ENCODE data around the gene BAG5. TPM values are rescaled to one million over a fixed set of nuclear protein-coding genes. Genes with fewer than 3 reads are reported as not detected.

The BAG5 gene
- total RNA-seq, 1 experiment from 2014 or later, result 36.5 TPM

GRCh38 chr14:103546652-103547454 is 15.6 kb downstream of the BAG5 start:
- CTCF ChIA-PET, result interaction anchor here (0.5 to 1.8 kb wide), 6 partner anchors 15 to 53 kb away, joined by 3 to 23 read pairs (median 4); no protein-coding TSS in a partner anchor
- BruUV-seq (replicated peaks), result no TSS peak
- Mint-ChIP-seq H3K4me1 (ENCODE audit: low read depth, unreplicated experiment) (peaks cover 5% of the 10 kb centered on the region), H3K9me3 (ENCODE audit: low read depth, unreplicated experiment) (no peaks in the 10 kb centered on the region), H3K4me3 (ENCODE audit: low read depth, unreplicated experiment) (no peak overlapping the region), H3K27me3 (ENCODE audit: unreplicated experiment) (no peaks in the 10 kb centered on the region), H3K36me3 (ENCODE audit: insufficient read depth, unreplicated experiment) (peaks cover 5% of the 10 kb centered on the region), H3K27ac (ENCODE audit: unreplicated experiment) (no peak overlapping the region)
- intact Hi-C loops (cut with micrococcal nuclease; ENCODE audit: unreplicated experiment), result loop anchor here (2.0 kb wide), 1 partner anchor 28 kb away; no protein-coding TSS in a partner anchor
- peak; percentile 92 for TF ChIP-seq CTCF (IDR thresholded peaks at IDR 0.05; ENCODE audit: unreplicated experiment)
- peak; percentile 86 for DNase-seq

- no peaks in the 10 kb centered on the region for H3K27me3 Mint-ChIP-seq (ENCODE audit: unreplicated experiment)
- H3K4me1 Mint-ChIP-seq (ENCODE audit: low read depth, unreplicated experiment), result peaks cover 5% of the 10 kb centered on the region
- BruUV-seq (replicated peaks), result no TSS peak
These were observed 16.4 kb downstream of the BAG5 start for GRCh38 chr14:103545915-103546651.

GRCh38 chr14:103545219-103545914 is 17.1 kb downstream of the BAG5 start:
- no peak for TF ChIP-seq CTCF (IDR thresholded peaks at IDR 0.05; ENCODE audit: unreplicated experiment)
- H3K27ac Mint-ChIP-seq (ENCODE audit: unreplicated experiment), result no peak overlapping the region
- CTCF ChIA-PET, result interaction anchor here (1.0 kb wide), 1 partner anchor 24 kb away, joined by 3 read pairs; no protein-coding TSS in a partner anchor

More at GRCh38 chr14:103545915-103546651, 16.4 kb downstream of the BAG5 start:
- no peak for TF ChIP-seq CTCF (IDR thresholded peaks at IDR 0.05; ENCODE audit: unreplicated experiment)
- Mint-ChIP-seq H3K9me3 (ENCODE audit: low read depth, unreplicated experiment) (no peaks in the 10 kb centered on the region), H3K36me3 (ENCODE audit: insufficient read depth, unreplicated experiment) (peaks cover 8% of the 10 kb centered on the region), H3K4me3 (ENCODE audit: low read depth, unreplicated experiment) (no peak overlapping the region), H3K27ac (ENCODE audit: unreplicated experiment) (no peak overlapping the region)
- no peak for DNase-seq
- CTCF ChIA-PET, result interaction anchor here (1.2 to 1.8 kb wide), 4 partner anchors 15 to 46 kb away, joined by 3 to 23 read pairs (median 4); no protein-coding TSS in a partner anchor
- intact Hi-C loops (cut with micrococcal nuclease; ENCODE audit: unreplicated experiment), result loop anchor here (2.0 kb wide), 1 partner anchor 27 kb away; no protein-coding TSS in a partner anchor

More at GRCh38 chr14:103545219-103545914, 17.1 kb downstream of the BAG5 start:
- no TSS peak for BruUV-seq (replicated peaks)
- no peak overlapping the region for H3K4me3 Mint-ChIP-seq (ENCODE audit: low read depth, unreplicated experiment)
- intact Hi-C loops (cut with micrococcal nuclease; ENCODE audit: unreplicated experiment), result no loop called here
- H3K4me1 Mint-ChIP-seq (ENCODE audit: low read depth, unreplicated experiment), result peaks cover 5% of the 10 kb centered on the region
- no peaks in the 10 kb centered on the region for H3K9me3 Mint-ChIP-seq (ENCODE audit: low read depth, unreplicated experiment)
- no peaks in the 10 kb centered on the region for H3K27me3 Mint-ChIP-seq (ENCODE audit: unreplicated experiment)
- peaks cover 14% of the 10 kb centered on the region for H3K36me3 Mint-ChIP-seq (ENCODE audit: insufficient read depth, unreplicated experiment)
- no peak for DNase-seq

Measured in Calu3 (cell line).